Transverse colon (tissue), 4 donors: ENCODE data around the gene GNG11. TPM values are rescaled to one million over a fixed set of nuclear protein-coding genes. Genes with fewer than 3 reads are reported as not detected.

Source experiments
- DNase-seq: peaks from one replicate; pipeline ENCODE4 v3.0.0-alpha.2; 2019
- H3K27ac ChIP-seq, 4 donors: fragments of 200-600 bp; sonication (generic); 2 replicates each; pipeline ENCODE4 v1.5.1; 2016 to 2018; ENCODE audit warnings: inconsistent platforms in 4 of 4
- H3K27me3 ChIP-seq: fragments of 200-600 bp; sonication (generic); 2 replicates; pipeline ENCODE4 v1.5.1; 2017; ENCODE audit warnings: inconsistent platforms
- H3K36me3 ChIP-seq, 4 donors: fragments of 200-600 bp; sonication (generic); 2 replicates each; pipeline ENCODE4 v1.5.1; 2017 to 2019; ENCODE audit warnings: inconsistent platforms in 4 of 4
- H3K4me1 ChIP-seq, 4 donors: fragments of 200-600 bp; sonication (generic); 2 replicates each; pipeline ENCODE4 v1.5.1; 2017 to 2020; ENCODE audit warnings: inconsistent platforms in 4 of 4
- H3K4me3 ChIP-seq, 4 donors: fragments of 200-600 bp; sonication (generic); 1 replicate in 1 of 4; 2 replicates in 3 of 4; pipeline versions ENCODE4 v1.5.1 to v1.6.1; 2017 to 2019; ENCODE audit warnings: inconsistent platforms in 4 of 4
- H3K9me3 ChIP-seq, 2 donors: fragments of 200-600 bp; sonication (generic); 2 replicates each; pipeline ENCODE4 v1.5.1; 2017 to 2019; ENCODE audit warnings: inconsistent platforms in 2 of 2
- EP300 ChIP-seq: sonication (generic); formaldehyde crosslinking; IDR thresholded peaks from one replicate; pipeline ENCODE4 v1.6.1; 2017; ENCODE audit warnings: antibody characterized with exemption, low read depth
- POLR2A ChIP-seq: fragments of 450-650 bp; IDR thresholded peaks from one replicate; pipeline ENCODE4 v1.6.1; 2016; ENCODE audit warnings: antibody characterized with exemption, mild to moderate bottlenecking, moderate library complexity
- POLR2AphosphoS5 ChIP-seq, 3 donors: sonication (generic); formaldehyde crosslinking; IDR thresholded peaks; one replicate each; pipeline ENCODE4 v1.6.1; 2016; ENCODE audit warnings: antibody characterized with exemption in 3 of 3
- WGBS, 2 donors: methylation state at CpG; one replicate each; pipeline ENCODE4 v1.1.5; 2018; ENCODE audit warnings: low coverage in 1 of 2; 5-methylcytosine and 5-hydroxymethylcytosine counted together
- in situ Hi-C, 4 donors: fragments of 200-750 bp; cut with MboI; loops; one replicate each; pipeline versions ENCODE4 v1.15.0 to v1.15.1; 2017; ENCODE audit warnings: low sequenced_read_pairs in 3 of 4, low pct_ligation_motif_present in 1 of 4, low pct_unique_long_range_greater_than_20kb in 1 of 4
- intact Hi-C: fragments of 100-400 bp; cut with DNase I; formaldehyde crosslinking; loops from one replicate; pipeline ENCODE4 v1.15.1; 2023; ENCODE audit warnings: low total_unique reads
- total RNA-seq, 4 donors: library from RNA; depleted of rRNA; stranded (reverse); fragments of >200 nt; gene quantifications; one replicate each; pipeline ENCODE4 v1.1.0, GENCODE V29; 2016
- TF ChIP-seq, protein P1 (sequence below), 5 experiments: fragments of 200-600 bp in 3 of 5; fragments of 450-650 bp in 2 of 5; sonication (generic) in 3 of 5; IDR thresholded peaks; 1 replicate in 2 of 5; 2 replicates in 3 of 5; pipeline ENCODE4 v1.5.1; 2016 to 2017; ENCODE audit warnings: antibody characterized with exemption in 5 of 5, inconsistent platforms in 3 of 5, mild to moderate bottlenecking in 2 of 5, moderate library complexity in 1 of 5

Gene GNG11
- total RNA-seq, 4 donors from 2014 or later = 3.0 to 6.2 (median 4.7) TPM

DNA sequence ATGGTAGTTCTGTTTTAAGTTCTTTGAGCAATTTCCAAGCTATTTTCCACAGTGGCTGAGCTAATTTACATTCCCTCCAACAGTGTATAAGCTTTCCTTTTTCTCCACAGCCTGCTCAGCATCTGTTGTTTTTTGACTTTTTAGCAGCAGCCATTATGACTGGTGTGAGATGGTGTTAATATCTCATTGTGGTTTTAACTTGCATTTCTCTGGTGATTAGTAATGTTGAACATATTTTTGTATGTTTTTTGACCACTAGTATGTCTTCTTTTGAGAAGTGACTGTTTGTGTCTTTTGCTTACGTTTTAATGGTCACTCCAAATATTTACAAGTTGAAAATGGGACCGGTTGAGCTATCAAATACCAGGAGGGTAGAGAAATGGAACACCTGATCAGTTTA lies 20.4 kb downstream of the GNG11 start:
- Histone ChIP-seq H3K4me1 (no peaks in the 10 kb centered on the region), H3K27ac (no peak overlapping the region), H3K36me3 (no peaks in the 10 kb centered on the region), H3K9me3 (no peaks in the 10 kb centered on the region), H3K4me3 (no peak overlapping the region), H3K27me3 (no peaks in the 10 kb centered on the region)
- no peak for DNase-seq
- in situ Hi-C loops = no loop called here
- intact Hi-C loops = no loop called here
- TF ChIP-seq POLR2A = no peak
- TF ChIP-seq EP300 = no peak
- TF ChIP-seq, protein P1, sequence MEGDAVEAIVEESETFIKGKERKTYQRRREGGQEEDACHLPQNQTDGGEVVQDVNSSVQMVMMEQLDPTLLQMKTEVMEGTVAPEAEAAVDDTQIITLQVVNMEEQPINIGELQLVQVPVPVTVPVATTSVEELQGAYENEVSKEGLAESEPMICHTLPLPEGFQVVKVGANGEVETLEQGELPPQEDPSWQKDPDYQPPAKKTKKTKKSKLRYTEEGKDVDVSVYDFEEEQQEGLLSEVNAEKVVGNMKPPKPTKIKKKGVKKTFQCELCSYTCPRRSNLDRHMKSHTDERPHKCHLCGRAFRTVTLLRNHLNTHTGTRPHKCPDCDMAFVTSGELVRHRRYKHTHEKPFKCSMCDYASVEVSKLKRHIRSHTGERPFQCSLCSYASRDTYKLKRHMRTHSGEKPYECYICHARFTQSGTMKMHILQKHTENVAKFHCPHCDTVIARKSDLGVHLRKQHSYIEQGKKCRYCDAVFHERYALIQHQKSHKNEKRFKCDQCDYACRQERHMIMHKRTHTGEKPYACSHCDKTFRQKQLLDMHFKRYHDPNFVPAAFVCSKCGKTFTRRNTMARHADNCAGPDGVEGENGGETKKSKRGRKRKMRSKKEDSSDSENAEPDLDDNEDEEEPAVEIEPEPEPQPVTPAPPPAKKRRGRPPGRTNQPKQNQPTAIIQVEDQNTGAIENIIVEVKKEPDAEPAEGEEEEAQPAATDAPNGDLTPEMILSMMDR (IDR thresholded peaks at IDR 0.05) = no peak
- no peak for TF ChIP-seq POLR2AphosphoS5 (IDR thresholded peaks at IDR 0.05)
- WGBS, 2 donors = 76 to 85% methylated on average over 2 of the region's 2 CpGs

DNA sequence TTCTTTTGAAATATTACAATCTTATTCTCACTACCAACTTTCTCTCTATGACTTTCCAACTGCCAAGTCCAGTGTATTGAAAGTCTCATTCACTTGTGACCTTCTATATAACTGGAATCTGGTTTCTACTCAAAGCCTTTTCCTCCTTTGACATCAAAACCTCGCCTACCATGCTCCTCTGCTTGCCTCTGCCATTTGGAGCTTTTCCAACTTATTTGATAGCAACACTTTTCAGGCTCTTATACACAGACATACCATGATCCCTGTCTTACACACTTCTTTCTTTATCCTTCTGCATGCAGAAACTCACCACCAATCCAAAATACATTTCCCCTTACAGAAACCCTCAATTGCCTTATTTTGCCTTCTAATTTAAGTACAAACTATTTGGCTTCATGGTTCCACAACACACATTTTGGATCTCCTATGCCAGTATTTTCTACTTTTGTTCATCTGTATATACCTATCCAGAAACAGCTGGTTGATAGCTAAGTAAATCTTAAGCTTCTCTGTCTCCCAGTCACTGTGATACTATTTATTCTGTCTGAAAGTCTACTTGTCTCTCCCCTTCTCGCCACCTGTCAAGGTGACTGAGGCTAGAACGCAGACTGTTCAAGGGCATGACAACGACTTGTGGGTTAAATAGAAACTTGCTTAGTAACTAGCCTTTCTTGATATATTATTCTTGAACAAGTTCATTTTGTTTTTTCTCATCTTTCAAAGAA lies 22.4 kb downstream of the GNG11 start:
- Histone ChIP-seq H3K9me3 (no peaks in the 10 kb centered on the region), H3K27me3 (no peaks in the 10 kb centered on the region), H3K27ac (no peak overlapping the region), H3K36me3 (no peaks in the 10 kb centered on the region), H3K4me3 (no peak overlapping the region), H3K4me1 (no peaks in the 10 kb centered on the region)
- DNase-seq = no peak
- TF ChIP-seq EP300 (no peak), POLR2A (no peak), POLR2AphosphoS5 (IDR thresholded peaks at IDR 0.05) (no peak)
- TF ChIP-seq, protein P1 (IDR thresholded peaks at IDR 0.05) = no peak
- in situ Hi-C loops (no loop called here), intact Hi-C loops (no loop called here)
- WGBS, 2 donors = 51 to 66% methylated on average over 3 to 4 of the region's 4 CpGs

DNA sequence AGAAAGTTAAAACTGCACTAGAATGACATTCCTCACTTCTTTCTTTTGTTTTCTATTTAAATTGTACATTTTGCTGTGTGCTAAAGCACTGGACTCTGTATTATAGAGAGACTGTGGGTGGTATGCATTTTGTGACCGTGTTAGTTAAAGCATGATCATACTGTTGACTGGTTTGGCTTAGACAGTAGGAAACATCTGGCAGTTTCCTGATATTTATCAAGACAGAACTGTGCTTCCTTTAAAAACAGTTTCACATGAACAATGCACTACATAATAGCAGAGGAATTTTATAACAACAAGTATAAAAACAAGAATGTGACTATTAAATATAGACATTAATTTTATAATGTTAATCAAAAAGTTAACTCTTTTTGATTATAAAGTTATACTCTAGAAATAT lies 23.1 kb downstream of the GNG11 start:
- no peak overlapping the region for H3K4me3 ChIP-seq
- in situ Hi-C loops = no loop called here
- no peaks in the 10 kb centered on the region for H3K9me3 ChIP-seq
- no peaks in the 10 kb centered on the region for H3K4me1 ChIP-seq
- no peaks in the 10 kb centered on the region for H3K27me3 ChIP-seq
- no peaks in the 10 kb centered on the region for H3K36me3 ChIP-seq
- no peak overlapping the region for H3K27ac ChIP-seq
- no peak for DNase-seq
- intact Hi-C loops = loop anchor here (5.0 kb wide), 1 partner anchor 53 kb away; no protein-coding TSS in a partner anchor
- no peak for TF ChIP-seq EP300
- no peak for TF ChIP-seq POLR2A
- TF ChIP-seq, protein P1 (IDR thresholded peaks at IDR 0.05) = no peak
- no peak for TF ChIP-seq POLR2AphosphoS5 (IDR thresholded peaks at IDR 0.05)
- 23 to 33% methylated on average over 1 of the region's 1 CpG for WGBS, 2 donors

DNA sequence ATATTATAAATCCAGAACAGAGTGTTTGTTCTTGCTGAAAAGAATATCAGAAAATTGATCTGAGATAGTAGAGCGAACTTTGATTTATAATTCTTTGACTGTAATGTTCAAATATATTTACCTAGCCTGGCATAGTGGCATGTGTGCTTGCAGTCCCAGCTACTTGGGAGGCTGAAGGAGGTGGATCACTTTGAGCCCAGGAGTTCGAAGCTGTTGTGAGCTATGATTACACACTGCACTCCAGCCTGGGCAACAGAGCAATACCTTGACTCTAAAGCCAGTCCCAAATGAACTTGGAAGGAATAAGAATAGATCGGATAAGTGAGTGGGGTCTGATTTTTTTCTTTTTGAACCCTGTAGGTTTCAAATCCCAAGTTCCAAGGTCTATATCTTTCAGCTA lies 23.5 kb downstream of the GNG11 start:
- no peak overlapping the region for H3K27ac ChIP-seq
- TF ChIP-seq, protein P1 (IDR thresholded peaks at IDR 0.05) = no peak
- TF ChIP-seq EP300 (no peak), POLR2A (no peak), POLR2AphosphoS5 (IDR thresholded peaks at IDR 0.05) (no peak)

More for the DNA sequence above, 23.5 kb downstream of the GNG11 start:
- intact Hi-C loops (loop anchor here (5.0 kb wide), 1 partner anchor 52 kb away; no protein-coding TSS in a partner anchor), in situ Hi-C loops (no loop called here)
- no peak overlapping the region for H3K4me3 ChIP-seq
- DNase-seq = no peak
- WGBS, 2 donors = 33 to 47% methylated on average over 3 of the region's 3 CpGs
- H3K4me1 ChIP-seq = no peaks in the 10 kb centered on the region
- no peaks in the 10 kb centered on the region for H3K36me3 ChIP-seq
- no peaks in the 10 kb centered on the region for H3K27me3 ChIP-seq
- H3K9me3 ChIP-seq = no peaks in the 10 kb centered on the region
